NOMO-1 (cell line): ENCODE results near the gene NAT8L.
"Not testable (repeated sequence)": the region's sequence is repeated elsewhere in the genome, so short reads cannot be mapped to it uniquely, and the experiment has no call there.

Experiments
- DNase-seq, 2 experiments: peaks; one replicate each; lab custom pipeline; 2025; ENCODE audit not compliant: unreplicated experiment in 2 of 2; lab: John Stamatoyannopoulos, UW

NAT8L gene, protein sequence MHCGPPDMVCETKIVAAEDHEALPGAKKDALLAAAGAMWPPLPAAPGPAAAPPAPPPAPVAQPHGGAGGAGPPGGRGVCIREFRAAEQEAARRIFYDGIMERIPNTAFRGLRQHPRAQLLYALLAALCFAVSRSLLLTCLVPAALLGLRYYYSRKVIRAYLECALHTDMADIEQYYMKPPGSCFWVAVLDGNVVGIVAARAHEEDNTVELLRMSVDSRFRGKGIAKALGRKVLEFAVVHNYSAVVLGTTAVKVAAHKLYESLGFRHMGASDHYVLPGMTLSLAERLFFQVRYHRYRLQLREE

DNA sequence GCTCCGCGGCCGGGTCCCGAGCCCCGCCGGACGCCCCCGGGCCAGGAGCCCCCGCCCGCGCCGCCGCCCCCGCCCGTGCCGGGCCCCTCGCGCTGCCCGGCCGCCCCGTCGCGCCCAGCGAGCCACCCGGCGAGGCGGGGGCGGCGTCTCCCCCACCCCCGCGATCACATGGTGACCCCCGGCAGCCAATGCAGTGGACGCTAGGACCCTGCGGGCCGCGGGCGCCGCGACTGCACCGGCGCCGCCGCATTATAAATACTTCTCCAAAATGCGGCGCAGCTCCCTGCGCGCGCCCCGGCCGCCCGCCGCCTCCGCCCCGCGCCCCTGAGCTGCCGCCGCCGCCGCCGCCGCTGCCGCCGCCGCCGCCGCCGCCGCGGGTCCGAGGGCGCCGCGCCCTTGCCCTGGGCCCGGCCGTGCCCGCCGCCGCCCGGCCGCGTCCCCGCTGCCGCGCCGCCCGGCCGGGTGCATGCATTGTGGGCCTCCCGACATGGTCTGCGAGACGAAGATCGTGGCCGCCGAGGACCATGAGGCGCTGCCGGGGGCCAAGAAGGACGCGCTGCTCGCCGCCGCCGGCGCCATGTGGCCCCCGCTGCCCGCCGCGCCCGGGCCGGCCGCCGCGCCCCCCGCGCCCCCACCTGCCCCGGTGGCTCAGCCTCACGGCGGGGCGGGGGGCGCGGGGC lies at the start of gene NAT8L:
Gene NAT8L (plus strand): TSS at position 282 of the 680 bp plus-strand sequence. CDS start 185 bp downstream, at position 467.
- DNase-seq, result peak; percentile 52 to 70

DNA sequence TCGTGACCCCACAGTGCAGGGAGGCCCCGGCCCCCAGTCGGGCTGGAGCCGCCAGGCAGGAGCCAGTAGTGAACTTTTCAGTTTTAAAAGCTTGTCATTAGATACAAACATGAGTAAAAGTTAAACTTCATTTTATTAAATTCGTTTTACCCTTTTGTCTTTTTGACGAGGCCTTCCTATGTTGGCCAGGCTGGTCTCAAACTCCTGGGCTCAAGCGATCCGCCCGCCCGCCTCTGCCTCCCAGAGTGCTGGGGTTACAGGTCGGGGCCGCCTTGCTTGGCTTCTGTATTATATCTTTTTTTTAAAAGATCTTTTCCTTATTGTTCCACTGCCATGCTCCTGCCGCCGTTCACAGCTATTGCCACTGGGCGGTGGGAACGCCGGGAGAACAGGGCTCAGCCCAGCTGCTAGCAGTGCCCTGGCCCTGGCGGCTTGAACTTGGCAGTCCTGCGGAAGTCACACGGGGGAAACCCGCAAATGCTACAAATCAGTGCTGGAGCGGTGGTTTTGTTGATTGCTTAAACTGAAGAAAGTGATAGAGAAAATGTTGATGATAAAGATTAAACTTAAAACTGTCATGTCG lies 49.4 kb upstream of the NAT8L start:
- peak; percentile 55 to 57 for DNase-seq

DNA sequence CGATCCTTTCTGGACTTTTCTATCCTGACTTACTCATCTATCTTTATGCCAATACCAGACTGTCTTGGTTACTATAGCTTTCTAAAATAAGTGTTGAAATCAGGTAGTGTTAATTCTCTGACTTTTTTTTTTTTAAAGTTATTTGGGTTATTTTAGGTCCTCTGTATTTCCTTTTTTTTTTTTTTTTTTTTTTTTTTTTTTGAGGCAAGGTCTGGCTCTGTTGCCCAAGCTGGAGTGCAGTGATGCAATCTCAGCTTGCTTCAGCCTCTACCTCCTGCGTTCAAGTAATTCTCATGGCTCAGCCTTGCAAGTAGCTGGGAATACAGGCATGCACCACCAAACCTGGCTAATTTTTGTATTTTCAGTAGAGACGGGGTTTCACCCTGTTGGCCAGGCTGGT lies 47.5 kb upstream of the NAT8L start:
- peak; percentile 57 to 74 for DNase-seq

DNA sequence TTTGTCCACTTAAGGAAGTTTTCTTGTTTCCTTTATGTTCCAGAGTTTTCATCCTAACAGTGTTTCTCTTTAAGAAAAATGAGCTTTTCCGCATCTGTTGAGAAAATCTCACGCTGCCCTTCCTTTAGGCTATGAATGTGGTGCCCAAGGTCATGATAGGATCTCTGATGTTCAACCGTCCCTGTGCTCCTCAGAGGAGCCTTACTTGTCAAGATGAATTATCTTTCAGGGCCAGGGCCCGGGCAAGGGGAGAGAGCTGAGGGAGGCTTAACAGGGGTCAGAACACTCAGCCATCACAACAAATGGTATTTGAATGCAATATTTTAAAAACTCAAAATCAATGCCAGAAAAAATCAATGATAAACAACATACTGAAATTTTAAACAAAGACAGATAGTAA lies 44.1 kb upstream of the NAT8L start:
- no peak for DNase-seq

DNA sequence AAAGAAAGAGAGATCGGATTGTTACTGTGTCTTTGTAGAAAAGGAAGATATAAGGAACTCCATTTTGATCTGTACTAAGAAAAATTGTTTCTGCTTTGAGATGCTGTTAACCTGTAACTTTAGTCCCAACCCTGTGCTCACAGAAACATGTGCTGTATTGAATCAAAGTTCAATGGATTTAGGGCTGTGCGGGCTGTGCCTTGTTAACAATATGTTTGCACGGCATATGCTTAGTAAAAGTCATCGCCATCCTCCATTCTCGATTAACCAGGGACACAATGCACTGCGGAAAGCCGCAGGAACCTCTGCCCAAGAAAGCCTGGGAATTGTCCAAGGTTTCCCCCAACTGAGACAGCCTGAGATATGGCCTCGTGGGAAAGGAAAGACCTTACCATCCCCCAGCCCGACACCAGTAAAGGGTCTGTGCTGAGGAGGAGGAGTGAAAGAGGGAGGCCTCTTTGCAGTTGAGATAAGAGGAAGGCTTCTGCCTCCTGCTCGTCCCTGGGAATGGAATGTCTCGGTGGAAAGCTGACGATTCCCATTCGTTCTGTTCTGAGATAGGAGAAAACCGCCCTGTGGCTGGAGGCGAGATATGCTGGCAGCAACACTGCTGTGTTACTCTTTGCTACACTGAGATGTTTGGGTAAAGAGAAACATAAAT lies 37.6 kb upstream of the NAT8L start:
- DNase-seq, result not testable (repeated sequence)

DNA sequence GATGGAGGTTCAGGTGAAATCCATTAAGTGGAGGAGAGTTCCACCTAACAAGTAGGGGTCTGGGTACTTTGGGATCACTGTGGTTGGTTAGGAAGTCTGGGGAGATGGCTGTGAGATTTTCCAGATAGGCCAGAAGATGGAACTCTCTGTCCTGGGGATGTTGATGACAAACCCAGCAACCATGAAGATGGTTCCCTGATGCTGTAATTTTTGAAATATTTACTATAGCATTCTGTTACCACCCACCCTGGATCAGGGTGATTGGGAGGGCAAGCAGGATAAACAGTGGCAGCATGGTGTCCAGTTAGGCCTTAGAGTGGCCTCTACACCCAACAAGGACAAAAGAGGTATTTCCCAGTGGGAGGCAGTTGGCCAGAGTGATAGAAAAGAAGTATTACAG lies 34.4 kb upstream of the NAT8L start:
- no peak for DNase-seq

DNA sequence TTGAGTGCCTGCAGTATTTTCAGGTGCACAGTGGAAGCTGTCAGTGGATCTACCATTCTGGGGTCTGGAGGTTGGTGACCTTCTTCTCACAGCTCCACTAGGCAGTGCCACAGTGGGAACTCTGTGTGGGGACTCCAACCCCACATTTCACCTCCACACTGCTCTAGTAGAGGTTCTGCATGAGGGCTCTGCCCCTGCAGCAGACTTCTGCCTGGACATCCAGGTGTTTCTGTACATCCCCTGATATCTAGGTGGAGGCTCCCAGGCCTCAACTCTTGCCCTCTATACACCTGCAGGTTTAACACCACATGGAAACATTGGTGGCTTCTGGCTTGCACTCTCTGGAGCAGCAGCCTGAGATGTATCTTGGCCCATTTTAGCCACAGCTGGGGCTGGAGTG lies 33.3 kb upstream of the NAT8L start:
- DNase-seq, result no peak

DNA sequence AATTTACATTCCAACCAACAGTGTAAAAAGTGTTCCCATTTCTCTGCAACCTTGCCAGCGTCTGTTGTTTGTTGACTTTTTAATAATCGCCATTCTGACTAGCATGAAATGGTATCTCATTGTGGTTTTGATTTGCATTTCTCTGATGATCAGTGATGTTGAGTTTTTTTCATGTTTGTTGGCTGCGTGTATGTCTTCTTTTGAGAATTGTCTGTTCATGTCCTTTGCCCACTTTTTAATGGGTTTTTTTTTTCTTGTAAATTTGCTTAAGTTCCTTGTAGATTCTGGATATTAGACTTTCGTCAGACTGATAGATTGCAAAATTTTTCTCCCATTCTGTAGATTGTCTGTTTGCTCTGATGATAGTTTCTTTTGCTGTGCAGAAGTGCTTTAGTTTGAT lies 32.0 kb upstream of the NAT8L start:
- DNase-seq, result not testable (repeated sequence)

DNA sequence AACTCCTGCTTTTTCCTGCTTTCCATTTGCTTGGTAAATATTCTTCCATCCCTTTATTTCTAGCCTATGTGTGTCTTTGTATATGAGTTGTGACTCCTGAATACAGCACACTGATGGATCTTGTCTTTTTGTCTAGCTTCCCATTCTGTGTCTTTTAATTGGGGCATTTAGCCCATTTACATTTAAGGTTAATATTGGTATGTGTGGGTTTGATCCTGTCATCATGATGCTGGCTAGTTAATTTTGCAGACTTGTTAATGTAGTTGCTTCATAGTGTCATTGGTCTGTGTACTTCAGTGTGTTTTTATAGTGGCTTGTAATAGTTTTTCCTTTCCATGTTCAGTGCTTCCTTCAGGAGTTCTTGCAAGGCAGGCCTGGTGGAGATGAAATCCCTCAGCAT lies 28.0 kb upstream of the NAT8L start:
- DNase-seq, result not testable (repeated sequence)

DNA sequence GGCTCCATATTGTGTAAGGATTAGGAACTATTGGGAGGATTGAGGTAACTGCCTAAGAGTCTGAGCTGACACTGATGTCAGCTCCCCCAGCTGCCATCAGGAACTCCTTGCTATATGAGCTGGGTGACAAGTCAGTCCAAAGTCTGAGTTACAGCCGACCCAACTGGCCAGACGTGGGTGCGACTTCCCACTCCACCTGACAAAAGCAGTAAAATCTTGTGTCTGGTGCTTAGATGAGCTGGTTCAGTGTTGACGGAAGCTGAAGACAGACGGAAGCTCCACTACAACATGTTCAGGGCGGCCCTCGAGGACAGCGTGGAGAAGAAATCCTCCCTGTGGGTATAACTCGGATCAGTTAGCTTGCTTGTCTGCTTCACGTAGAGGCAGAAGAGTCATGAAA lies 22.8 kb upstream of the NAT8L start:
- DNase-seq, result no peak

DNA sequence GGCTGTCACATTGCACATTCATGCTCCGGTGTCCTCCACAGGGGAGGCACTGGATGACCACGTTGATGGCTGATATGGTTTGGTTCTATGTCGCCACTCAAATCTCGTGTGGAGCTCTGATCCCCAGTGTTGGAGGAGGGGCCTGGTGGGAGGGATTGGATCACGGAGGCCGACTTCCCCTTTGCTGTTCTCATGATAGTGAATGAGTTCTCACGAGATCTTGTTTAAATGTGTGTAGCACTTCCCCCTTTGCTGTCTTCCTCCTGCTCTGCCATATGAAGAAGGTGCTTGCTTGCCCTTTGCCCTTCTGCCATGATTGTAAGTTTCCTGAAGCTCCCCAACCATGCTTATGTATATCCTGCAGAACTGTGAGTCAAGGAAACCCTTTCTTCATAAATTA lies 22.3 kb upstream of the NAT8L start:
- peak in 1 of 2 experiments; percentile 27 for DNase-seq

DNA sequence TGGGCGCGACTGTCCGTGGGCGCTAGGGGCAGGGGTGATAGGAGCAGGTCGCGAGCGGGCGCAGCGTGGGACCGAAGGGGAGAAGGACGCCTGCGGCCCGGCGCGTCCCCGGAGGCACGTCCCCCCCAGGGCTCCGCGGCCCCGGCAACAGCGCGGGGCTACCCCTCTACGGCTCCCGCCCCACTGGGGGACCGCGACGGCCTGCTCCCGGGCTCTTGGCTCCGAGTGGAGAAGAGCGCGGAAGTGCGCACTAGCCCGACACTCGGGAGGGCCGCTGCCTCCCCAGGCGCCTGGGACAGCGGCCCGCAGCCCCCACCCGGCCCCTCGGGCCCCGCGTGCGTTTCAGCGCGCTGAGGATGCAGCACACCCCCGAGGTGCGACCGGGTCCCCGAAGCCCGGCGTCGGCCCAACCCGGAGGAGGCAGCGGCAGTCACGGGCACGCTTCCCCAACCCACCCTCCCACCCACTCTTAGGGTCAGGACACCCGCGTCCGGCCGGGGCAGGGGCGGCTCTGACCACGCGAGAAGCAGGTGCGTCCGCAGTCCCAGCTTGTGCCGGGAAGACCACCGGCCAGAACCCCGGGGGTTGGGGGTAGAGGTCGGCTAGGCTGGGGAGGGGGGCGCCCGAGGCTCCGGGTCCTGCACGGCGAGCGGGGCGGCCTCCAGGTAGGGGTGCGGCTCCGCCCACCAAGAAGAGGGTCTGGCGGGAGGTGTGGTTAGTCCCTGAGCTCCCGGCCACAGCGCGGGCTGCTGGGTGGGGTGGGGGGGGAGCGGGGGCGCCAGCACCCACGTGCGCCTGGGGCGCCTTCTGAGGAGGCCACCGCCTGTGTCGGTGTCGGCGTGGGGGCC lies 18.5 kb upstream of the NAT8L start:
- no peak for DNase-seq

DNA sequence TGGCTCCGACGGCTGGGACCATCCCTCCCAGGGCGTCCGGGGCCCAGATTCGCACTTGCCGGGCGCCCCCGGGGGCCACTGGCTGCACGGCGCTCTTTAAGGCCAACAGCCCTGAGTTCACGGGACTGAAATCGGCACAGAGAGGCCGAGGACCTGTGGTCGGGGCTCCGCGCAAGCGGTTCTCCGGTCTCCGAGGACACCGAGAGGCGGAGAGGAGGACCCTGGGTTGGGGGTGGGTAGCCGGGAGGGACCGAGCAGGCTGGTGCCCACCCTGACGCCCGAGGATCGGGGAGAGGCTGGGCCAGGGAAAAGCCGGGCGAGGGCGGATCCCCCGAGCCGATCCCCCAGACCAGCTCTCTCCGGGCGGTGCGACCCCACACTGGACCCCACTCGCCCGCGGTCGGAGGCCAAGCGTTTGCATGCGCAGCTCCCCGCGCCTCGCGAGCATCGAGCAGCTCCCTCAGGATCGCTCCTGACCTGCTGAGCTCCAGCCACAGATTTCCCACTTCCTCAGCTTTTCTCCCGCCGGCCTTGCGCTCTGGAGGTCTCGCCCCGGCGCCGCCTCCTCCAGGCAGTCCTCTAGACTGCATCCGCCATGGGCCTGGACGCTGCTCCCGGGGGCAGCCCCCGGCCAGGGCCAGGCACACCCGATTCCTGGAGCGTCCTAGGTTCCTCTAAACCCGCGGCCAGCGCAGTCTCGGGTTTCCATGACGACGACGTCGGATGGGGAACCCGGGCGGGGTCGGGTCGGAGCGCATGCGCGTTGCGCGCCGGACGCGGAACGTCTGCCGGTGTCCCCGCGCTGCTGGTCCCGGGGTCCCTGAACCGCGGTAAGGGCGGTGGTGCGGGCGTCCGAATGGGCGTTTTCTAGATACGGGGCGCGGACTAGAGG lies 17.6 kb upstream of the NAT8L start:
- DNase-seq, result peak; percentile 78 to 81

DNA sequence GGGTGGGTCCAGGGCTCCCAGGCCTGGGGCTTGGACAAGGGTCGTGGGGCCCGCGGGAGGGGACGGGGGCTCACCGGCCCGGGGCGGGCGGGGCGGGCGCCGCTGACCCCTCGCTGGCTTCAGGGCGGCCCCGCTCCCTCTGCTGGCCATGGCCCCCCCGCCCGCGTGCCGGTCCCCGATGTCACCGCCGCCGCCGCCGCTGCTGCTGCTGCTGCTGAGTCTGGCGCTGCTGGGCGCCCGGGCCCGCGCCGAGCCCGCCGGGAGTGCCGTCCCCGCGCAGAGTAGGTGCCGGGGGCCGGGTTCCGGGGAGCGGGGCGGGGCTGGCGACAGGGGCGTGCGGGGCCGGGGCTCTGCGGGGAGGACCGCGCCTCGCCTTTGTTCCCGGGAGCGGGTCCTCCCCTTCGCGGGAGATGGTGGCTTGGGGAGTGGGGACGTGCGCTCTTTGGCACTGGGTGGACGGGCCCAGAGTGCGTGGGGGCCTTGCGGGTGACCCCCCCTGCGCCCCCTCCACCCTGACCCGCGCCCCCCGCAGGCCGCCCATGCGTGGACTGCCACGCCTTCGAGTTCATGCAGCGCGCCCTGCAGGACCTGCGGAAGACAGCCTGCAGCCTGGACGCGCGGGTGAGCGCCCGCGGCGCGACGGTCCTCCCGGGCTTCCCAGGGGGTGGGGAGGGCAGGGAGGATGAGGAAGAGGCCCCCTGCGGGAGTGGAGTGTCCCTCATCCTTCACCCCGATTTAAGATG lies 16.8 kb upstream of the NAT8L start:
- peak in 1 of 2 experiments; percentile 23 for DNase-seq

DNA sequence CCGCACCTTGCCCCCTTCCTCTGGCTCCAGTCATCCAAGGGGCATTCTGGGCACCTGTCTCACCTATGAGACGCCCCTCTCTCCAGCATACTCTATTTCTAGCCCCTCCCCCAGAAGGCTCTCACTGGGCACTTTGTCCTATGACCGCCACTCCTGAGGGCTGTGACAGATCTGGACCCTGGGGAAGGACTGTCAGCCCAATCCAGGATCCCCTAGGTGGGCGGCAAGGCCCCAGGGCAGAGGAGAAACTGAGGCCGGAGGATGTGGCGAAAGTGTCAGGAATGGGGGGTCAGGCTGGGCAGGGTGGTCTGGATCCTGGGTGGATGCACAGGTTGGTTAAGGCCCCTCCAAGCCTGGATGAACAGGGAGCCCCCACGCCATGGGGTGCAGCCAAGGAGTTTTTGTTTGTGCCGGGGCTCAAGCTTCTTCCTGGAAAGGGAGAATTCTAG lies 16.2 kb upstream of the NAT8L start:
- DNase-seq, result no peak

DNA sequence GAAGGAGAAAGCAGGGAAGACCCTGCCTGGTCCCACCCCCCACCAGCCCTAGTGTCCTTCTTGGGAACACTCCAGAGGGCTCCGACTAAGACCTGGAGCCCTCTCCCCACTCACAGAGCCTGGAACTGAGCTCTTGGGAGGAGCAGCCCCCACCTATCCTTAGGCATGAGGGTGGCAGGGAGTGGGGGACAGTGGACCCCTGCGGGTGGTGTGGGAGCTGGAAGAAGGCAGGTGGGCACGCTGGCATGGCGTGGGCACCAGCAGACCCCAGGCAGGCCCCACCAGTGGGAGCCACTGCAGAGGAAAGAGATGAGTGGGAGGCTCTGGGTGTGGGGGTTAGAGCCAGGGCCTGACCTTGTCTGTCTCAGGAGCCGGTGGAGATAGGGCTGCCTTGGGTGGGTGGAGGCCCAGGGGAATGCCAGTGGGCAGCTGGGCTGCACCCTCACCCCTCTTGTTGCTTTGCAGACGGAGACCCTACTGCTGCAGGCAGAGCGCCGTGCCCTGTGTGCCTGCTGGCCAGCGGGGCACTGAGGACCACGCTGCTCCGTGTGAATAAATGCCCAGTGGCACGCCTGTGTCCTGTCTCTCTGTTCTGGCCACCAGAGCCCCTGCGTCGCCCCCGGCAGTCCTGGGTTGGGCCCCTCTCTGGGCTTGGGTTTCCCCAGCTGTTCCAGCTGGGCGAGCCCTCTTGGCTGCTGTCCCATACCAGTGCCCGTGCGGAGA lies 15.6 kb upstream of the NAT8L start:
- DNase-seq, result no peak

DNA sequence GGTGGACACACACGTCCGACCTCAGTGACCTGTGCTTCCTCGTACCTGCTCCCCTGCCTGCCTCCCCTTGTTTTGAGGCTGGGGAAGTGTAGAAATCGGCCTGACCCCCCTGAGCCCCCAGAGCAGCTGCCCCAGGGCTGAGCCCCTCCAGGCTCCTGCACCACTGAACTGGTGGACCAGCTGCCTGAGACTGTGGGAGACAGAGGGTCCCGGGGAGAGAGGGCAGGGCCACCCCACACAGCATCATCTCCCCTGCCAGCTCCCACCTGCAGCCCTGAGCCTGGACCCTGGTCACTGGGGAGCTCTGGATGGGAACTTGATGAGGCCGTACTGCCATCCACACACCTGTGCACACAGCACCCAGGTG lies 15.0 kb upstream of the NAT8L start:
- no peak for DNase-seq
